ENCODE measurements around the gene ANLN.

GRCh38 chr7:36456548-36456947 is 66.9 kb downstream of the ANLN start:
- no peak for TF ChIP-seq CTCF (IDR thresholded peaks at IDR 0.05 in 2 of 3, conservative IDR thresholded peaks at IDR 0.05 in 1 of 3; ENCODE audit: borderline replicate concordance in 1 of 3, insufficient read depth in 1 of 3, low read depth in 2 of 3, low read length in 2 of 3)
- TF ChIP-seq EGR1 (IDR thresholded peaks at IDR 0.05; ENCODE audit: low read depth), result no peak
- TF ChIP-seq, protein P1, sequence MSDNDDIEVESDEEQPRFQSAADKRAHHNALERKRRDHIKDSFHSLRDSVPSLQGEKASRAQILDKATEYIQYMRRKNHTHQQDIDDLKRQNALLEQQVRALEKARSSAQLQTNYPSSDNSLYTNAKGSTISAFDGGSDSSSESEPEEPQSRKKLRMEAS (IDR thresholded peaks at IDR 0.05), result no peak
- no peak for TF ChIP-seq RAD21 (IDR thresholded peaks at IDR 0.05; ENCODE audit: low read depth)
- TF ChIP-seq EZH2phosphoT487 (IDR thresholded peaks at IDR 0.05; ENCODE audit: borderline replicate concordance), result no peak
- no peak for TF ChIP-seq ELF1 (IDR thresholded peaks at IDR 0.05; ENCODE audit: borderline replicate concordance, low read depth)
- no peak for TF ChIP-seq POLR2A (IDR thresholded peaks at IDR 0.05; ENCODE audit: borderline replicate concordance, extremely low read depth, insufficient read depth, insufficient read length)
- TF ChIP-seq TCF7L2 (IDR thresholded peaks at IDR 0.05; ENCODE audit: borderline replicate concordance, extremely low read depth, insufficient read depth, insufficient read length), result no peak
- TF ChIP-seq YY1 (IDR thresholded peaks at IDR 0.05; ENCODE audit: extremely low read depth, insufficient replicate concordance, low read depth, low read length), result no peak
- TF ChIP-seq JUND (IDR thresholded peaks at IDR 0.05), result no peak
